ENCODE results near the gene ADRB2. TPM values are rescaled to one million over a fixed set of nuclear protein-coding genes. Genes with fewer than 3 reads are reported as not detected.

The ADRB2 gene
- total and polyA plus RNA-seq, 10 of the 15 experiments (the other 5 are each of a cell fraction or from before 2014, with no cell fraction given): 0.03 to 0.34 (median 0.18) TPM; not detected in 1

GRCh38 chr5:148798786-148799185 is 27.6 kb upstream of the ADRB2 start (continued):
- TF ChIP-seq, protein P1, sequence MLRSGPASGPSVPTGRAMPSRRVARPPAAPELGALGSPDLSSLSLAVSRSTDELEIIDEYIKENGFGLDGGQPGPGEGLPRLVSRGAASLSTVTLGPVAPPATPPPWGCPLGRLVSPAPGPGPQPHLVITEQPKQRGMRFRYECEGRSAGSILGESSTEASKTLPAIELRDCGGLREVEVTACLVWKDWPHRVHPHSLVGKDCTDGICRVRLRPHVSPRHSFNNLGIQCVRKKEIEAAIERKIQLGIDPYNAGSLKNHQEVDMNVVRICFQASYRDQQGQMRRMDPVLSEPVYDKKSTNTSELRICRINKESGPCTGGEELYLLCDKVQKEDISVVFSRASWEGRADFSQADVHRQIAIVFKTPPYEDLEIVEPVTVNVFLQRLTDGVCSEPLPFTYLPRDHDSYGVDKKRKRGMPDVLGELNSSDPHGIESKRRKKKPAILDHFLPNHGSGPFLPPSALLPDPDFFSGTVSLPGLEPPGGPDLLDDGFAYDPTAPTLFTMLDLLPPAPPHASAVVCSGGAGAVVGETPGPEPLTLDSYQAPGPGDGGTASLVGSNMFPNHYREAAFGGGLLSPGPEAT (IDR thresholded peaks at IDR 0.05; ENCODE audit: low read depth): no peak
- TF ChIP-seq RUNX3 (IDR thresholded peaks at IDR 0.05; ENCODE audit: low read length) (no peak), FOXM1 (IDR thresholded peaks at IDR 0.05; ENCODE audit: low read depth, low read length) (no peak), YY1 (IDR thresholded peaks at IDR 0.05; ENCODE audit: low read depth, low read length) (no peak), RB1 (IDR thresholded peaks at IDR 0.05; ENCODE audit: borderline replicate concordance) (no peak), ZBED1 (IDR thresholded peaks at IDR 0.05; ENCODE audit: borderline replicate concordance) (no peak)
- TF ChIP-seq, protein P2, sequence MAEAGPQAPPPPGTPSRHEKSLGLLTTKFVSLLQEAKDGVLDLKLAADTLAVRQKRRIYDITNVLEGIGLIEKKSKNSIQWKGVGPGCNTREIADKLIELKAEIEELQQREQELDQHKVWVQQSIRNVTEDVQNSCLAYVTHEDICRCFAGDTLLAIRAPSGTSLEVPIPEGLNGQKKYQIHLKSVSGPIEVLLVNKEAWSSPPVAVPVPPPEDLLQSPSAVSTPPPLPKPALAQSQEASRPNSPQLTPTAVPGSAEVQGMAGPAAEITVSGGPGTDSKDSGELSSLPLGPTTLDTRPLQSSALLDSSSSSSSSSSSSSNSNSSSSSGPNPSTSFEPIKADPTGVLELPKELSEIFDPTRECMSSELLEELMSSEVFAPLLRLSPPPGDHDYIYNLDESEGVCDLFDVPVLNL (IDR thresholded peaks at IDR 0.05; ENCODE audit: low read depth, low read length): no peak

GRCh38 chr5:148799737-148800527 is 26.5 kb upstream of the ADRB2 start:
- no peaks in the 10 kb centered on the region; the same call in 2 of the 3 replicates for H3K9me3 ChIP-seq (replicated peaks; ENCODE audit: control insufficient read depth, insufficient read depth, low read length)
- in situ Hi-C loops (cut with MboI) (no loop called here), intact Hi-C loops (cut with micrococcal nuclease; ENCODE audit: unreplicated experiment) (loop anchor here (10.0 kb wide), 2 partner anchors 545 to 1615 kb away; partner anchors contain the start of genes CD74 and GRPEL2)
- ChIA-PET RAD21 (ENCODE audit: unreplicated experiment) (interaction anchor here (1.5 kb wide), 1 partner anchor 21 kb away, joined by 4 read pairs; no protein-coding TSS in a partner anchor), CTCF (interaction anchor here (1.0 to 2.4 kb wide), 4 partner anchors 11 to 61 kb away, joined by 3 to 9 read pairs (median 4); no protein-coding TSS in a partner anchor), POLR2A (no interaction called here), SMC1A (ENCODE audit: uncharacterized antibody, unreplicated experiment) (interaction anchor here (1.0 to 1.6 kb wide), 7 partner anchors 10 to 66 kb away, joined by 3 to 4 read pairs (median 3); no protein-coding TSS in a partner anchor)
- H3K4me3 ChIP-seq: no peak overlapping the region
- H2AFZ ChIP-seq (ENCODE audit: control insufficient read depth, low read depth, low read length): no peak overlapping the region
- BruUV-seq (replicated peaks): no TSS peak
- H3K9ac ChIP-seq (ENCODE audit: control insufficient read depth, insufficient read depth, low read length): no peak overlapping the region
- FAIRE-seq (no peak), DNase-seq (ENCODE audit: low read depth, low spot score) (no peak), ATAC-seq (peak; percentile 60)
- no peaks in the 10 kb centered on the region for H4K20me1 ChIP-seq (ENCODE audit: control insufficient read depth, insufficient read depth)
- H3K27ac ChIP-seq (ENCODE audit: control insufficient read depth, insufficient read depth): no peak overlapping the region
- H3K4me2 ChIP-seq (ENCODE audit: control insufficient read depth, insufficient read depth): no peak overlapping the region; the same call in 1 of the 2 replicates
- H3K79me2 ChIP-seq (ENCODE audit: control insufficient read depth, insufficient read depth, low read length): no peaks in the 10 kb centered on the region
- H3K27me3 ChIP-seq (replicated peaks in 1 of 2; ENCODE audit: control insufficient read depth in 2 of 2, insufficient read depth in 2 of 2, low read length in 1 of 2): no peaks in the 10 kb centered on the region
- peaks cover 12% of the 10 kb centered on the region; the same call in 1 of the 2 replicates for H3K4me1 ChIP-seq (ENCODE audit: control insufficient read depth, insufficient read depth, low read length)
- H3K36me3 ChIP-seq (ENCODE audit: control insufficient read depth in 2 of 2, insufficient read depth in 2 of 2, low read length in 1 of 2): no peaks in the 10 kb centered on the region
- WGBS (ENCODE audit: insufficient coverage, insufficient replicate concordance, low lambda C conversion rate, missing lambda C conversion rate): 41% methylated on average over 9 of the region's 9 CpGs
- TF ChIP-seq, protein P3, sequence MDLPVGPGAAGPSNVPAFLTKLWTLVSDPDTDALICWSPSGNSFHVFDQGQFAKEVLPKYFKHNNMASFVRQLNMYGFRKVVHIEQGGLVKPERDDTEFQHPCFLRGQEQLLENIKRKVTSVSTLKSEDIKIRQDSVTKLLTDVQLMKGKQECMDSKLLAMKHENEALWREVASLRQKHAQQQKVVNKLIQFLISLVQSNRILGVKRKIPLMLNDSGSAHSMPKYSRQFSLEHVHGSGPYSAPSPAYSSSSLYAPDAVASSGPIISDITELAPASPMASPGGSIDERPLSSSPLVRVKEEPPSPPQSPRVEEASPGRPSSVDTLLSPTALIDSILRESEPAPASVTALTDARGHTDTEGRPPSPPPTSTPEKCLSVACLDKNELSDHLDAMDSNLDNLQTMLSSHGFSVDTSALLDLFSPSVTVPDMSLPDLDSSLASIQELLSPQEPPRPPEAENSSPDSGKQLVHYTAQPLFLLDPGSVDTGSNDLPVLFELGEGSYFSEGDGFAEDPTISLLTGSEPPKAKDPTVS (IDR thresholded peaks at IDR 0.05; ENCODE audit: low read depth, low read length): no peak
- TF ChIP-seq YBX1 (IDR thresholded peaks at IDR 0.05) (no peak), SUZ12 (IDR thresholded peaks at IDR 0.05; ENCODE audit: unreplicated experiment) (no peak), SIX5 (IDR thresholded peaks at IDR 0.05; ENCODE audit: low read depth, low read length, severe bottlenecking) (no peak), EED (IDR thresholded peaks at IDR 0.05; ENCODE audit: low read depth) (no peak)

Data from GM12878 (cell line).